Breast epithelium (tissue), 4 donors: Measurements from ENCODE around the gene SRF. TPM values are rescaled to one million over a fixed set of nuclear protein-coding genes. Genes with fewer than 3 reads are reported as not detected.
"Not testable (repeated sequence)": the region's sequence is repeated elsewhere in the genome, so short reads cannot be mapped to it uniquely, and the experiment has no call there.

ENCODE experiments used
- DNase-seq, 2 donors: peaks; one replicate each; pipeline ENCODE4 v3.0.0-alpha.2; 2019; ENCODE audit warnings: low spot score in 2 of 2
- H3K27ac ChIP-seq, 2 donors: fragments of 200-600 bp; sonication (generic) in 1 of 2; one replicate each; pipeline ENCODE4 v1.5.1; 2016 to 2019; ENCODE audit warnings: mild to moderate bottlenecking in 1 of 2
- H3K27me3 ChIP-seq, 2 donors: fragments of 200-600 bp; sonication (generic) in 1 of 2; one replicate each; pipeline versions ENCODE4 v1.5.1 to v1.6.0; 2017 to 2019; ENCODE audit warnings: control low read depth in 1 of 2, mild to moderate bottlenecking in 1 of 2
- H3K36me3 ChIP-seq: fragments of 200-600 bp; one replicate; pipeline ENCODE4 v1.5.1; 2019
- H3K4me1 ChIP-seq, 2 donors: fragments of 200-600 bp; sonication (generic); one replicate each; pipeline ENCODE4 v1.5.1; 2016 to 2019; ENCODE audit warnings: control low read depth in 1 of 2
- H3K4me3 ChIP-seq, 3 donors: fragments of 200-600 bp; sonication (generic); 1 replicate in 2 of 3; 2 replicates in 1 of 3; pipeline ENCODE4 v1.5.1; 2016 to 2019; ENCODE audit warnings: mild to moderate bottlenecking in 3 of 3, moderate library complexity in 2 of 3
- H3K9me3 ChIP-seq, 2 donors: fragments of 200-600 bp; sonication (generic) in 1 of 2; one replicate each; pipeline ENCODE4 v1.5.1; 2016 to 2019; ENCODE audit warnings: control low read depth in 1 of 2
- POLR2A ChIP-seq: fragments of 450-650 bp; IDR thresholded peaks from one replicate; pipeline ENCODE4 v1.6.1; 2016; ENCODE audit warnings: antibody characterized with exemption, mild to moderate bottlenecking, moderate library complexity
- POLR2AphosphoS5 ChIP-seq, 3 donors: sonication (generic); formaldehyde crosslinking; IDR thresholded peaks; one replicate each; pipeline ENCODE4 v1.6.1; 2017; ENCODE audit warnings: antibody characterized with exemption in 3 of 3
- intact Hi-C: fragments of 100-400 bp; cut with DNase I; formaldehyde crosslinking; loops from one replicate; pipeline ENCODE4 v1.15.1; 2023; ENCODE audit warnings: low total_unique reads
- total RNA-seq, 3 donors: library from RNA; depleted of rRNA; stranded (reverse); fragments of >200 nt; gene quantifications; one replicate each; pipeline ENCODE4 v1.1.0, GENCODE V29; 2016
- TF ChIP-seq, protein P1 (sequence below), 3 donors: fragments of 450-650 bp; IDR thresholded peaks; one replicate each; pipeline ENCODE4 v1.5.1; 2016 to 2017; ENCODE audit warnings: antibody characterized with exemption in 3 of 3, mild to moderate bottlenecking in 3 of 3, moderate library complexity in 3 of 3

Gene SRF
- total RNA-seq, 3 donors from 2014 or later = 18.1 to 32.1 (median 28.5) TPM

DNA sequence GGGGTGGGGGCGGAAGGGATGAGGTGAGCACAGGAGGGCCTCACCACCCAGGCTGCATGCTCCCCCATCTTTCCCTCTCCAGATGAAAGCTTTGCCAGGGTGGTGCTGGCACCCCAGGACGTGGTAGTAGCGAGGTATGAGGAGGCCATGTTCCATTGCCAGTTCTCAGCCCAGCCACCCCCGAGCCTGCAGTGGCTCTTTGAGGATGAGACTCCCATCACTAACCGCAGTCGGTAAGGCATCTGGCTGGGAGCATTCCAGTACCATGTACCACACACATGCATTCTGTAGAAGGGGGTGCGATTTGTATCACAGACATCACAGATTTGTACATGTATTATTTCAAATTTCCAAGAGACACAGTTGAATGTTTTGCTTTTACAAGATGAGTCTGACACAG is 40.6 kb upstream of the SRF start:
- Histone ChIP-seq H3K4me1 (peaks cover 3 to 9% of the 10 kb centered on the region in 2 donors), H3K27ac (no peak overlapping the region), H3K4me3 (no peak overlapping the region), H3K9me3 (no peaks in the 10 kb centered on the region), H3K27me3 (no peaks in the 10 kb centered on the region), H3K36me3 (no peaks in the 10 kb centered on the region)
- intact Hi-C loops = no loop called here
- DNase-seq = no peak
- TF ChIP-seq POLR2A = no peak

DNA sequence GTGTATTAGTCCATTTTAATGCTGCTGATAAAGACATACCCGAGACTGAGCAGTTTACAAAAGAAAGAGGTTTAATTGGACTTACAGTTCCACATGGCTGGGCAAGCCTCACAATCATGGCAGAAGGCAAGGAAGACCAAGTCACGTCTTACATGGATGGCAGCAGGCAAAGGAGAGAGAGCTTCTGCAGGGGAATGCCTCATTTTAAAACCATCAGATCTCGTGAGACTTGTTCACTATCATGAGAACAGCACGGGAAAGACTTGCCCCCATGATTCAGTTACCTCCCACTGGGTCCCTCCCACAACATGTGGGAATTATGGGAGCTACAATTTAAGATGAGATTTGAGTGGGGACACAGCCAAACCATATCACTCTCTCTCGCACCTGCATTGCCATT is 39.7 kb upstream of the SRF start:
- DNase-seq, intact Hi-C loops, H3K4me1 ChIP-seq, H3K9me3 ChIP-seq, H3K27me3 ChIP-seq, H3K4me3 ChIP-seq, H3K27ac ChIP-seq, H3K36me3 ChIP-seq: not testable (repeated sequence)

DNA sequence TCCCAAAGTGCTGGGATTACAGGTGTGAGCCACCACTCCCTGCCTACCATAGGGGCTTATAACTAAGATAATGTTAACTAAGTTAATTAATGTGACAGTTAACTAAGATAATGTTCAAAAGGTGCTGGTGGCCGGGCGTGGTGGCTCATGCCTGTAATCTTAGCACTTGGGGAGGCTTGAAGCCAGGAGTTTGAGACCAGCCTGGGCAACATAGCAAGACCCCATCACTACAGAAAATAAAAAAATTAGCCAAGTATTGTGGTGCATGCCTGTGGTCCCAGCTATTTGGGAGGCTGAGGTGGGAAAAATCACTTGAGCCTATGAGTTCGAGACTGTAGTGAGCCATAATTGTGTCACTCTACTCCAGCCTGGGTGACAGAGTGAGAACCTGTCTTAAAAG is 32.8 kb upstream of the SRF start:
- peaks cover 0 to 1% of the 10 kb centered on the region in 2 donors for H3K4me1 ChIP-seq
- no peak for DNase-seq
- H3K36me3 ChIP-seq = no peaks in the 10 kb centered on the region
- no peaks in the 10 kb centered on the region for H3K9me3 ChIP-seq
- H3K27me3 ChIP-seq = no peaks in the 10 kb centered on the region
- no peak overlapping the region for H3K4me3 ChIP-seq
- intact Hi-C loops = no loop called here
- no peak overlapping the region for H3K27ac ChIP-seq
- TF ChIP-seq POLR2AphosphoS5 (IDR thresholded peaks at IDR 0.05) (no peak), POLR2A (no peak)
- TF ChIP-seq, protein P1, sequence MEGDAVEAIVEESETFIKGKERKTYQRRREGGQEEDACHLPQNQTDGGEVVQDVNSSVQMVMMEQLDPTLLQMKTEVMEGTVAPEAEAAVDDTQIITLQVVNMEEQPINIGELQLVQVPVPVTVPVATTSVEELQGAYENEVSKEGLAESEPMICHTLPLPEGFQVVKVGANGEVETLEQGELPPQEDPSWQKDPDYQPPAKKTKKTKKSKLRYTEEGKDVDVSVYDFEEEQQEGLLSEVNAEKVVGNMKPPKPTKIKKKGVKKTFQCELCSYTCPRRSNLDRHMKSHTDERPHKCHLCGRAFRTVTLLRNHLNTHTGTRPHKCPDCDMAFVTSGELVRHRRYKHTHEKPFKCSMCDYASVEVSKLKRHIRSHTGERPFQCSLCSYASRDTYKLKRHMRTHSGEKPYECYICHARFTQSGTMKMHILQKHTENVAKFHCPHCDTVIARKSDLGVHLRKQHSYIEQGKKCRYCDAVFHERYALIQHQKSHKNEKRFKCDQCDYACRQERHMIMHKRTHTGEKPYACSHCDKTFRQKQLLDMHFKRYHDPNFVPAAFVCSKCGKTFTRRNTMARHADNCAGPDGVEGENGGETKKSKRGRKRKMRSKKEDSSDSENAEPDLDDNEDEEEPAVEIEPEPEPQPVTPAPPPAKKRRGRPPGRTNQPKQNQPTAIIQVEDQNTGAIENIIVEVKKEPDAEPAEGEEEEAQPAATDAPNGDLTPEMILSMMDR (IDR thresholded peaks at IDR 0.05) = no peak

DNA sequence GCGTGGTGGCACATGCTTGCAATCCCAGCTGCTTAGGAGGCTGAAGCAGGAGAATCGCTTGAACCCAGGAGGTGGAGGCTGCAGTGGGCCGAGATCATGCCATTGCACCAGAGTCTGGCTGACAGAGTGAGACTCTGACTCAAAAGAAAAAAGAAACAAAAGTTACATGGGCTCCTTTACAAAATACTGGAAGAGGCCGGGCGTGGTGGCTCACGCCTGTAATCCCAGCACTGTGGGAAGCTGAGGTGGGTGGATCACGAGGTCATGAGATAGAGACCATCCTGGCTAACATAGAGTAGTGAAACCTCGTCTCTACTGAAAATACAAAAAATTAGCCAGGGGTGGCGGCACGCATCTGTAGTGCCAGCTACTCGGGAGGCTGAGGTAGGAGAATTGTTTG is 31.1 kb upstream of the SRF start:
- not testable (repeated sequence) for H3K27me3 ChIP-seq, H3K9me3 ChIP-seq, H3K4me1 ChIP-seq, DNase-seq, H3K27ac ChIP-seq, H3K36me3 ChIP-seq, H3K4me3 ChIP-seq
- intact Hi-C loops = loop anchor here (10.0 kb wide), 1 partner anchor 235 kb away; no protein-coding TSS in a partner anchor

DNA sequence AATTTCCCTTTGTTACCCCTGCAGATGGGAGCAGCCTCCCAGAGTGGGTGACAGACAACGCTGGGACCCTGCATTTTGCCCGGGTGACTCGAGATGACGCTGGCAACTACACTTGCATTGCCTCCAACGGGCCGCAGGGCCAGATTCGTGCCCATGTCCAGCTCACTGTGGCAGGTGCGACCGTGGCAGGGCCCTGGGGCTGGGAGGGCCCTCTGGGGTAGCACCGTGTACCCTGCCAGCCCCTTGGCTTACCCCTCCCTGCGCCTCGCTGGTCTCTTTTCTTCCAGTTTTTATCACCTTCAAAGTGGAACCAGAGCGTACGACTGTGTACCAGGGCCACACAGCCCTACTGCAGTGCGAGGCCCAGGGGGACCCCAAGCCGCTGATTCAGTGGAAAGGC is 29.4 kb upstream of the SRF start:
- Histone ChIP-seq H3K27ac (no peak overlapping the region), H3K36me3 (no peaks in the 10 kb centered on the region), H3K9me3 (no peaks in the 10 kb centered on the region), H3K4me1 (peaks cover 3 to 4% of the 10 kb centered on the region in 2 donors), H3K4me3 (no peak overlapping the region), H3K27me3 (no peaks in the 10 kb centered on the region)
- DNase-seq = no peak
- intact Hi-C loops = loop anchor here (10.0 kb wide), 1 partner anchor 237 kb away; no protein-coding TSS in a partner anchor
- no peak for TF ChIP-seq POLR2AphosphoS5 (IDR thresholded peaks at IDR 0.05)
- no peak for TF ChIP-seq POLR2A
- TF ChIP-seq, protein P1 (IDR thresholded peaks at IDR 0.05) = no peak

DNA sequence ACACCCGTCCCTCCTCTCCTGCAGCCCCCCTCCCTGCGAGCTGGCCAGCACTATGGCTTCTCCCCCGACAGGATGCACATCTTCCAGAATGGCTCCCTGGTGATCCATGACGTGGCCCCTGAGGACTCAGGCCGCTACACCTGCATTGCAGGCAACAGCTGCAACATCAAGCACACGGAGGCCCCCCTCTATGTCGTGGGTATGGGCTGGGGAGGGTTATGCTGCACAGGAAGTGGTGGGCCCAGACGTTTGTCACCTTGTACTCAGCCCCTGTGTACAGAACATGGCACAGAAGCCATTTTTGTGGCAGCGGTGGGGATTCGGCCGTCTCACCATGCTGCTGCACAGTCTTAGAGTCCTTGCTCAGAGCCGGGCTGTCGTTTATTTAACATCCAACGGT is 29.0 kb upstream of the SRF start:
- H3K9me3 ChIP-seq = no peaks in the 10 kb centered on the region

More for the DNA sequence above, 29.0 kb upstream of the SRF start:
- no peak for DNase-seq
- intact Hi-C loops = loop anchor here (10.0 kb wide), 1 partner anchor 237 kb away; no protein-coding TSS in a partner anchor
- no peak overlapping the region for H3K27ac ChIP-seq
- H3K4me3 ChIP-seq = no peak overlapping the region
- H3K4me1 ChIP-seq = peaks cover 3 to 4% of the 10 kb centered on the region in 2 donors
- TF ChIP-seq POLR2A (no peak), POLR2AphosphoS5 (IDR thresholded peaks at IDR 0.05) (no peak)
- TF ChIP-seq, protein P1 (IDR thresholded peaks at IDR 0.05) = no peak
- H3K27me3 ChIP-seq = no peaks in the 10 kb centered on the region
- peaks cover 3% of the 10 kb centered on the region for H3K36me3 ChIP-seq
